Adrenal gland (tissue), 12 donors: ENCODE results near the gene FLRT1. TPM values are rescaled to one million over a fixed set of nuclear protein-coding genes. Genes with fewer than 3 reads are reported as not detected.

Experiments
- DNase-seq, 7 donors: peaks; one replicate each; pipeline ENCODE4 v3.0.0-alpha.2; 2019 to 2020
- H3K27ac ChIP-seq, 5 donors: fragments of 200-600 bp; sonication (generic) in 4 of 5; 1 replicate in 3 of 5; 2 replicates in 2 of 5; pipeline versions ENCODE4 v1.5.1 to v1.8.0; 2016 to 2020; ENCODE audit warnings: mild to moderate bottlenecking in 1 of 5
- H3K27me3 ChIP-seq: fragments of 200-600 bp; 2 replicates; pipeline ENCODE4 v1.8.0; 2021
- H3K36me3 ChIP-seq, 2 donors: fragments of 200-600 bp; replicated peaks in 1 of 2; 1 replicate in 1 of 2; 2 replicates in 1 of 2; pipeline versions ENCODE4 v1.5.1 to v1.8.0; 2018 to 2022
- H3K4me1 ChIP-seq, 2 donors: fragments of 200-600 bp; replicated peaks in 1 of 2; 1 replicate in 1 of 2; 2 replicates in 1 of 2; pipeline versions ENCODE4 v1.5.1 to v1.8.0; 2018 to 2021
- H3K4me3 ChIP-seq, 4 donors: fragments of 200-600 bp; sonication (generic) in 3 of 4; one replicate each; pipeline ENCODE4 v1.5.1; 2016 to 2018
- H3K9me3 ChIP-seq, 3 donors: fragments of 200-600 bp; sonication (generic) in 1 of 3; replicated peaks in 1 of 3; 1 replicate in 2 of 3; 2 replicates in 1 of 3; pipeline versions ENCODE4 v1.5.1 to v1.8.0; 2016 to 2021
- CTCF ChIP-seq, 6 experiments: fragments of 450-650 bp in 4 of 6; fragments of 200-600 bp in 2 of 6; sonication (generic) in 1 of 6; IDR thresholded peaks; 1 replicate in 5 of 6; 2 replicates in 1 of 6; pipeline versions ENCODE4 v1.5.1 to v1.8.0; 2016 to 2021; ENCODE audit warnings: antibody characterized with exemption in 6 of 6, mild to moderate bottlenecking in 2 of 6, moderate library complexity in 1 of 6
- POLR2A ChIP-seq, 2 donors: fragments of 450-650 bp; IDR thresholded peaks; one replicate each; pipeline ENCODE4 v1.6.1; 2017; ENCODE audit warnings: antibody characterized with exemption in 2 of 2, mild to moderate bottlenecking in 2 of 2, moderate library complexity in 1 of 2
- WGBS, 4 donors: extraction: QIAGEN DNeasy Blood & Tissue Kit in 2 of 4; methylation state at CpG; one replicate each; pipeline versions ENCODE4 v1.1.5 to v1.1.7; 2013 to 2017; 5-methylcytosine and 5-hydroxymethylcytosine counted together
- intact Hi-C, 2 donors: fragments of 100-400 bp; cut with DNase I; formaldehyde crosslinking; loops; one replicate each; pipeline versions ENCODE4 v1.14.1 to v1.15.0; 2022 to 2023
- polyA plus RNA-seq, 3 donors: library from polyadenylated mRNA; stranded (reverse); fragments of 200-250 nt in 2 of 3; fragments of 350-450 nt in 1 of 3; fragmentation: Illumina TruSeq in 1 of 3; extraction: RNeasy Lipid Tissue Mini Kit (QIAGEN cat#74804) in 1 of 3; gene quantifications; one replicate each; pipeline ENCODE4 v1.2.3, GENCODE V29; 2013 to 2014
- total RNA-seq, 9 donors: library from RNA; depleted of rRNA in 4 of 9; stranded (reverse); fragments of >200 nt in 4 of 9; fragments of 120-200 nt in 1 of 9; fragmentation: NEBNext Ultra II Directional in 1 of 9; extraction: Animal tissue kit (Norgen Biotek cat#: 25700) in 1 of 9; gene quantifications; one replicate each; pipeline versions ENCODE4 v1.1.0 to v1.2.4, GENCODE V29; 2013 to 2023
- donor health status: healthy with polysubstance abuse.
- donor health status: Bipolar disorder and iron deficiency.
- donor health status: DM: yes; HTN: yes; CAD: no.
- donor health status: DM: no; HTN: no; CAD: no.
- donor health status: DM: no; HTN: no; CAD: no.
- donor health status: DM: yes; HTN: yes; CAD: no.

FLRT1 gene
- total and polyA plus RNA-seq, 12 donors, result 0.33 to 11.1 (median 3.2) TPM; not detected in 4

GRCh38 chr11:64007160-64007628, 28.5 kb upstream of the FLRT1 start:
- DNase-seq, result peak in 5 of 7 donors; percentile 45 to 64 (median 49)
- Histone ChIP-seq H3K27ac (peak overlapping the region in 3 of 5 donors; percentile 28 to 74 (median 65)), H3K4me3 (peak overlapping the region in 2 of 4 donors; percentile 17 to 49), H3K36me3 (no peaks in the 10 kb centered on the region), H3K4me1 (peaks cover 13 to 15% of the 10 kb centered on the region in 2 donors), H3K27me3 (no peaks in the 10 kb centered on the region), H3K9me3 (no peaks in the 10 kb centered on the region)
- intact Hi-C loops, result loop anchor here in 1 of 2 donors (10.0 kb wide), 1 partner anchor 288 kb away; the partner anchor contains the start of gene KCNK4
- 2 to 9% (median 3%) methylated on average over 24 to 27 of the region's 27 CpGs for WGBS, 4 donors
- TF ChIP-seq POLR2A (IDR thresholded peaks at IDR 0.05) (no peak), CTCF (IDR thresholded peaks at IDR 0.05) (no peak)

GRCh38 chr11:64007629-64008282, 28.0 kb upstream of the FLRT1 start:
- Histone ChIP-seq H3K4me3 (peak overlapping the region in 2 of 4 donors; percentile 17 to 49), H3K36me3 (no peaks in the 10 kb centered on the region), H3K9me3 (no peaks in the 10 kb centered on the region), H3K4me1 (peaks cover 12 to 15% of the 10 kb centered on the region in 2 donors), H3K27me3 (no peaks in the 10 kb centered on the region), H3K27ac (peak overlapping the region in 3 of 5 donors; percentile 28 to 74 (median 65))
- TF ChIP-seq CTCF (IDR thresholded peaks at IDR 0.05) (peak; percentile 24 to 77 (median 65)), POLR2A (IDR thresholded peaks at IDR 0.05) (peak; percentile 14 to 43)
- intact Hi-C loops, result loop anchor here in 1 of 2 donors (10.0 kb wide), 1 partner anchor 287 kb away; the partner anchor contains the start of gene KCNK4
- 2 to 6% (median 3%) methylated on average over 28 to 40 of the region's 40 CpGs for WGBS, 4 donors
- peak; percentile 85 to 95 (median 93) for DNase-seq

GRCh38 chr11:64008283-64008913, 27.3 kb upstream of the FLRT1 start:
- Histone ChIP-seq H3K4me3 (peak overlapping the region in 1 of 4 donors; percentile 49), H3K27me3 (no peaks in the 10 kb centered on the region), H3K4me1 (peaks cover 12 to 15% of the 10 kb centered on the region in 2 donors), H3K36me3 (no peaks in the 10 kb centered on the region), H3K9me3 (no peaks in the 10 kb centered on the region), H3K27ac (peak overlapping the region in 3 of 5 donors; percentile 28 to 74 (median 65))
- TF ChIP-seq CTCF (IDR thresholded peaks at IDR 0.05) (no peak), POLR2A (IDR thresholded peaks at IDR 0.05) (no peak)
- 85 to 94% (median 89%) methylated on average over 17 to 26 of the region's 26 CpGs for WGBS, 4 donors
- intact Hi-C loops, result loop anchor here in 1 of 2 donors (10.0 kb wide), 1 partner anchor 286 kb away; the partner anchor contains the start of gene KCNK4
- no peak for DNase-seq
